Thoracic aorta (tissue), 2 donors: Measurements from ENCODE around the gene ITGBL1. TPM values are rescaled to one million over a fixed set of nuclear protein-coding genes. Genes with fewer than 3 reads are reported as not detected.

ENCODE experiments used
- ATAC-seq: fragments of 150-250 bp; one replicate; pipeline ENCODE4 v1.8.0; 2017; ENCODE audit warnings: low read depth; ENCODE audit not compliant: insufficient number of reproducible peaks, low FRiP score
- DNase-seq: peaks from one replicate; pipeline ENCODE4 v3.0.0-alpha.2; 2020; ENCODE audit warnings: low spot score
- H3K27ac ChIP-seq, 2 donors: fragments of 200-600 bp; sonication (generic); 1 replicate in 1 of 2; 2 replicates in 1 of 2; pipeline ENCODE4 v1.5.1; 2016; ENCODE audit warnings: mild to moderate bottlenecking in 2 of 2, moderate library complexity in 2 of 2
- H3K27me3 ChIP-seq: fragments of 200-600 bp; sonication (generic); replicated peaks from 2 replicates; pipeline ENCODE4 v1.6.0; 2016; ENCODE audit warnings: mild to moderate bottlenecking; ENCODE audit not compliant: insufficient read depth
- H3K36me3 ChIP-seq: fragments of 200-600 bp; sonication (generic); one replicate; pipeline ENCODE4 v1.5.1; 2016
- H3K4me1 ChIP-seq, 2 donors: fragments of 200-600 bp; sonication (generic); 1 replicate in 1 of 2; 2 replicates in 1 of 2; pipeline versions ENCODE4 v1.5.1 to v1.6.0; 2016; ENCODE audit warnings: low read depth in 2 of 2, mild to moderate bottlenecking in 1 of 2; ENCODE audit not compliant: control insufficient read depth in 1 of 2
- H3K4me3 ChIP-seq: fragments of 200-600 bp; sonication (generic); 2 replicates; pipeline ENCODE4 v1.5.1; 2016; ENCODE audit warnings: mild to moderate bottlenecking
- H3K9me3 ChIP-seq: fragments of 200-600 bp; sonication (generic); 2 replicates; pipeline ENCODE4 v1.5.1; 2016
- total RNA-seq, 2 donors: library from RNA; depleted of rRNA; stranded (reverse); fragments of >200 nt; gene quantifications; one replicate each; pipeline versions ENCODE4 v1.1.0 to v1.2.3, GENCODE V29; 2016
- TF ChIP-seq, protein P1 (sequence below): fragments of 200-600 bp; sonication (generic); IDR thresholded peaks from one replicate; pipeline ENCODE4 v1.5.1; 2019; ENCODE audit warnings: antibody characterized with exemption

ITGBL1 gene
- total RNA-seq, 2 donors from 2014 or later, result 179 to 224 TPM

DNA sequence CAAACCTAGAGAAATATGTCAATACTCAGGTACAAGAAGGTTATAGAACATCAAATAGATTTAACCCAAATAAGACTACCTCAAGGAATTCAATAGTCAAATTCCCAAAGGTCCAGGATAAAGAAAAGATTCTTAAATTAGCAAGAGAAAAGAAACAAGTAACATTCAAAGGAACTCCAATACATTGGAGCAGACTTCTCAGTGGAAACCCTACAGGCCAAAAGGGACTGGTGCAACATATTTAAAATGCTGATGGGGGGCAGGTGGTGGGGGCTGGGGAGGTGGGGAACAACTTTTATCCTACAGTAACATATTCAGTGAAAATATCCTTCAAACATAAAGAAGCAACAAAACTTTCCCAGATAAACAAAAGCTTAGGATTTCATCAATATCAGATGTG, 23.1 kb downstream of the ITGBL1 start:
- no peaks in the 10 kb centered on the region for H3K27me3 ChIP-seq
- H3K4me3 ChIP-seq, result no peak overlapping the region
- TF ChIP-seq, protein P1, sequence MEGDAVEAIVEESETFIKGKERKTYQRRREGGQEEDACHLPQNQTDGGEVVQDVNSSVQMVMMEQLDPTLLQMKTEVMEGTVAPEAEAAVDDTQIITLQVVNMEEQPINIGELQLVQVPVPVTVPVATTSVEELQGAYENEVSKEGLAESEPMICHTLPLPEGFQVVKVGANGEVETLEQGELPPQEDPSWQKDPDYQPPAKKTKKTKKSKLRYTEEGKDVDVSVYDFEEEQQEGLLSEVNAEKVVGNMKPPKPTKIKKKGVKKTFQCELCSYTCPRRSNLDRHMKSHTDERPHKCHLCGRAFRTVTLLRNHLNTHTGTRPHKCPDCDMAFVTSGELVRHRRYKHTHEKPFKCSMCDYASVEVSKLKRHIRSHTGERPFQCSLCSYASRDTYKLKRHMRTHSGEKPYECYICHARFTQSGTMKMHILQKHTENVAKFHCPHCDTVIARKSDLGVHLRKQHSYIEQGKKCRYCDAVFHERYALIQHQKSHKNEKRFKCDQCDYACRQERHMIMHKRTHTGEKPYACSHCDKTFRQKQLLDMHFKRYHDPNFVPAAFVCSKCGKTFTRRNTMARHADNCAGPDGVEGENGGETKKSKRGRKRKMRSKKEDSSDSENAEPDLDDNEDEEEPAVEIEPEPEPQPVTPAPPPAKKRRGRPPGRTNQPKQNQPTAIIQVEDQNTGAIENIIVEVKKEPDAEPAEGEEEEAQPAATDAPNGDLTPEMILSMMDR, result peak; percentile 7
- ATAC-seq, result no peak
- peaks cover 3 to 20% of the 10 kb centered on the region in 2 donors for H3K4me1 ChIP-seq
- DNase-seq, result no peak
- H3K27ac ChIP-seq, result no peak overlapping the region
- H3K9me3 ChIP-seq, result no peaks in the 10 kb centered on the region
- H3K36me3 ChIP-seq, result no peaks in the 10 kb centered on the region

DNA sequence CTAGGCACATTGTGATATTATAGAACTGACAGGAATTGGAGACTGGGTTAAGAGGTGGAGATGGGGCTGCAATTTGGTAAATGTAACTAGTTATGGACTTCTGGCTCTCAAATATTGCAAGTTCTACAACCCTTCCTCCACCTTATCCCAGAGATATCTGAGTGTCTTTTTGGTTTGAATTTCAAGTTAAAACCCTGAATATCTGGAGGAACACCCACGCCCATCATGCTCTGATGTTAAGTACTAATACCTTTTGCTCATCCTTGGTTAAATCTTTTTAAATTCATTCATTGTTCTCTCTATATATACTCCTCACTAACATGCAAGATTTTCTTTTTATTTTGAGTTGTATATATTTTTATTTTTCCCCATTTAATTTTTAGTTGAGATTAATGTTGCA, 28.9 kb downstream of the ITGBL1 start:
- no peak overlapping the region for H3K27ac ChIP-seq
- no peak for ATAC-seq
- no peak for DNase-seq
- no peaks in the 10 kb centered on the region for H3K36me3 ChIP-seq
- no peaks in the 10 kb centered on the region for H3K9me3 ChIP-seq
- H3K4me1 ChIP-seq, result no peaks in the 10 kb centered on the region
- TF ChIP-seq, protein P1, result no peak
- no peak overlapping the region for H3K4me3 ChIP-seq
- no peaks in the 10 kb centered on the region for H3K27me3 ChIP-seq

DNA sequence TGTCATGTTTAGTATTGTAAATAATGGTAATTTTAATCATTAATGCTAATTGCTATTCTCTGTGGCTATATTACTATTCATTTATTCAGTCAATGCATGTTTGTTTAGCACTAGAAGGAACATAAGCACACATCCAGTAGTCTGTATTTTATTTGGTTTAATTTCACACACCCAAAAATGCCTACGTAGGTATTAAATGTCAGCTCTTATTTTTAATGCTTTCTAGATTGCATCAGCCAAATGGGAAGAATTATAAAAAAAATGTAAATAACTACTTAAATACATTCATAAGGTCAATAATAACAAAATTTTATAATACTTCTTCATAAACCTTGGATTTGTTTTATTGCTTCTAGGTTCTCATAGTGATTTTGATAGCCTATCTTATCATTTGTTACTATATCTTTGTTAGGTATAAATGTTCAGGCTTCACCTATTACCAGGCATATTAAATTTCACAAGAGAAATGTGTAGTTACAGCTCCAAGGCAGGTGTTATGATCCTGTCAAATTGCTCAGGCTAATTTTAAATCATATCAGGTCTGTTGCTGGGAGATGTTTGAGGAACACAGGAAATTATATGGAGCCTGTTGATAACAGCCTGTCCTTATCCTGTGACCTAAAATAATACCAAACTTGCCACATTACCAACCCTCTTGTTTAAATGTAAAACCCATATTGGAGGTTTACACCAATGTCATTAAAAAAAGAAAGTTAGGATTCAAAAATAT, 34.4 kb downstream of the ITGBL1 start:
- ATAC-seq (no peak), DNase-seq (no peak)
- H3K27ac ChIP-seq, result no peak overlapping the region
- H3K27me3 ChIP-seq, result no peaks in the 10 kb centered on the region
- no peak overlapping the region for H3K4me3 ChIP-seq
- no peaks in the 10 kb centered on the region for H3K9me3 ChIP-seq
- no peaks in the 10 kb centered on the region for H3K36me3 ChIP-seq
- TF ChIP-seq, protein P1, result no peak
- peaks cover 0 to 12% of the 10 kb centered on the region in 2 donors for H3K4me1 ChIP-seq

DNA sequence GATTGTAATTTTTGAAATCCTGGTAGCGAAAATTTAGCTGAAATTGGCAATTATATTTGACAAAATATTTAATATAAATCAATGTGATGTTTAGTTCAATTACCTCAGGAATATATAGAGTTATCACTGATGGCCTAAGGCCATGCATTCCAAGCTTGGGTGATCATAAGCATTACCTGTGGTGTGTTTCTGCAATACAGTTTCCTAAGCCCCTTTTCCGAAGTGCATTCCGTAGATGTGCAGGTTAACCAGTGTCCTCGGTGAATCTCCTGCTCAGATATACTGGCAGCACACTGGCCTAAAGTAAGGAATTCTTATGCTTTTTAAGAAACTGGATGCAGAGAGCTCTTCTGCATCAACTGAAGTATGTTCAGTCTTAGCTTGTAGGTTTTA, 35.0 kb downstream of the ITGBL1 start:
- Histone ChIP-seq H3K4me1 (peaks cover 0 to 18% of the 10 kb centered on the region in 2 donors), H3K27me3 (no peaks in the 10 kb centered on the region), H3K9me3 (no peaks in the 10 kb centered on the region), H3K4me3 (no peak overlapping the region), H3K27ac (peak overlapping the region in 1 of 2 donors; percentile 39), H3K36me3 (no peaks in the 10 kb centered on the region)
- TF ChIP-seq, protein P1, result no peak
- DNase-seq (no peak), ATAC-seq (no peak)

DNA sequence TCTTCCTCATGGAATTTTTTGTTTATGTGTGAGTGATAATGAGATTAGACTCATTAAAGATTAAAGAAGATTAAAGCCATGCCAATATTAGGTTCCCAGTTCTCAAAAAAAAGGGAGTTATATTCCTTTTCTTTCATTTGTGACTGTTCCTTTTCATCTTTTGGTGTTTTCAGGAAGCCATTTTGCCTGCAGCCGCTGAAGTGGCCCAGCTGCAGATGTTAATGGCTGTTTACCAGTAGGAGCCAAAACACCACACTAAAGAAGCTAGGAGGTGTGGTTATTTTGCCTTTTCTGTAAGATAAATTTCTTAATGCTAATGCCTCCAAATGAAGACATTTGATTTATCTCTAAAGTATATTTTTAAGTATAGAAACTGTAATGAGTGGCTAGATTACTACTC, 36.3 kb downstream of the ITGBL1 start:
- TF ChIP-seq, protein P1, result no peak
- H3K9me3 ChIP-seq, result no peaks in the 10 kb centered on the region
- ATAC-seq (no peak), DNase-seq (no peak)
- H3K36me3 ChIP-seq, result no peaks in the 10 kb centered on the region
- H3K27ac ChIP-seq, result no peak overlapping the region
- peaks cover 0 to 23% of the 10 kb centered on the region in 2 donors for H3K4me1 ChIP-seq
- no peak overlapping the region for H3K4me3 ChIP-seq
- no peaks in the 10 kb centered on the region for H3K27me3 ChIP-seq
